Measurements from ENCODE around the gene ZBED3.

ZBED3 gene

DNA sequence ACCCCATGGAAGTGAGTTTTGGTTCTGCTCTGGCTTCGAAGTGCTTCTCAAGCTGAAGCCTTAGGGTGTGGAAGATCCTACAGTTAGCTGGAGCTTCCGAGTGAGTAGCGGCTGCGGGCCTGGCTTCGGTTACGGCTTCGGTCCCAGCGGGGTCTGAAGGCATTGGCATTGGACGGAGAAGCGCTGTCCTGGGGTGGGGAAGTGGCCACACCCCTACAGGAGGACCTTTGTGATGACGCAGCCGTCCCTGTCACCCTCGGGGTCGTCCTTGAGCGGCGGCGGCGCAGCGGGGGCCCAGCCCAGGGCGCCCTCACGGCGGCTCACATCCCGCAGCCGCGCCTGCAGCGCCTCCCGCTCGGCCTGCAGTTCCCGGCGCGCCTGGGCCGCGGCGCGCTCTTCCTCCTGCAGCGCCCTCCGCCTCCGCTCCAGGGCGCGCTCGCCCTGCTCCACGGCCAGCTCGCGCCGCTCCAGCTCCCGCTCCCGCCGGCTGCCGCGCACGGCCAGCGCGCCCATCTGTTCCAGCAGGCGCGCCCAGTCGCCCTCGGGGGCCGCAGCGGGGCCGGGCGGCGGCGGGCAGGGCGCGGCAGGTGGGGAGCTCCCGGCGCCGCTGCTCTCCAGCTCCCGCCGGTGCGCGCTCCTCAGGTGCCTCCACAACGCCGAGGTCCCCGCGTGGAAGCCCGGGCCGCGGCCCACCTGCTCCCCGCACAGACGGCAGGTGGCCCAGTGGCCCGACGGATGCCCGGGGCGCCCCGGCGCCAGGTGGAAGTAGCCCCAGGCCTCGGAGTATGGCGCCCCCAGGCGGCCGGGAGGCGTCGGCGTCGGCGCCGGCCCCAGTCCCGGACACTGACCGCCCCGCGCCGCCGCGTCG lies 9.9 kb downstream of the ZBED3 start:
- peak; percentile 86 for DNase-seq

DNA sequence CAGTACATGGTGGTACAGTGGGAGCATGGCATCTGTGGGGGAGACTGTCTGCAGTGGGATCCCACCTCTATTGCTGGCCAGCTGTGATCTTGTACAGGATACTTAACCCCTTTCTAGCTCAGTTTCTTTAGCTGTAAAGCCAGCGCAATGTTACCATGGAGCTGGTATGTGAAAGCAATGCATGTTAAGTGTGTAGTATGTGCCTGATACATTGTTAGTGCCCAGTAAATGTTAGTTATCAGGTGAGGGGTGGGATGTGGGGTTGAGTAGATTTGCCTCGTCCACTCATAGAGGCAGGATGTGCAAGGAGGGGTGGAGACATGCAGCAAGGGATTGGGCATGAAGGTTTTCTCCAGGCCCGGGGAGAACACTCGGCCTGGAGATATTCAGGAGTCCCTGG lies 12.3 kb downstream of the ZBED3 start:
- DNase-seq: no peak

DNA sequence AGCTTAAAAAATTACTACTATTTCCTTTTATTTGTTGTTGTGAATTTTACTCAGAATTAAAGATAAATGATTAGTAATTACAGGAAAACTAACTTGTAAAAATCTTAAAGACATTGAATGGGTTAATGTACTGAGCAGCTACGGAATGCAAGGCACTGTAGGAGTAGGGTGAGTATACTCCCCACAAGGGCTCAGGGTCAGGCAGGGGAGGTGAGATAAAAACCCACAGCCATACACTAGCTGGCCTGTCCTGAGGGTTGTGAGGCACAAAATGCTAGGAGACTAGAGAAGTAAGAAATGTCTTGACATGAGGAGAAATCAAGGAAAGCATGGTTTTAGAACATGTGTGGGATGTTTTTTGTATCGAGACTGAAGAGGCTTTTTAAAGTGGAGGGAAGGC lies 13.4 kb downstream of the ZBED3 start:
- DNase-seq: no peak

DNA sequence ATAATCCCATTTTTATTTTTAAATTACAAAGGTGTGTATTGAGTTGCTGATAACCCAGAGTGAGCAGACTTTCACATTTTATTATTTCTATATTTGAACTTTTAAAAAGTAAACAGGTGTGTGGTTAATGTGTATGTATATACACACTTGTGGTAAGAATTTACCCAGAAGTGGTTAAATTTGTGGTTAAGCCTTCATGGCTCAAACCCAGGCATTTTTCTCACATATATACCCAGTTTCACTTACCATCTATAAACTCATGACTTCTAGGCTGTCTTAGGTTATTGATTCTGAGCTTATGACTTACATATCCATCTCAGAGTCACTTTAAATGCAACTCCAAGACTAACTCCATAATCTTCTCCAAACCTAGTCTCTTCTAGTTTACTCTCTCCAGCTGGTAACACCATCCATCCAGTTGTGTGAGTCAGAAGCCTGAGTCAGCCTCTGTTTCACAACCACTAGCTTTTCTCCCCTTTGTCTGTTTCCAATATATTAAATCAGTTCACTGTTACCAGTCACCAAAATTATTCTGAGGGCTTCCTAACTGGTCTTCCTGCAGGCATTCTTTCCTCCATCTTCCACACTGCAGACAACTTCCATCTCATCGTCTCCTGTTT lies 20.2 kb downstream of the ZBED3 start:
- no peak for DNase-seq

DNA sequence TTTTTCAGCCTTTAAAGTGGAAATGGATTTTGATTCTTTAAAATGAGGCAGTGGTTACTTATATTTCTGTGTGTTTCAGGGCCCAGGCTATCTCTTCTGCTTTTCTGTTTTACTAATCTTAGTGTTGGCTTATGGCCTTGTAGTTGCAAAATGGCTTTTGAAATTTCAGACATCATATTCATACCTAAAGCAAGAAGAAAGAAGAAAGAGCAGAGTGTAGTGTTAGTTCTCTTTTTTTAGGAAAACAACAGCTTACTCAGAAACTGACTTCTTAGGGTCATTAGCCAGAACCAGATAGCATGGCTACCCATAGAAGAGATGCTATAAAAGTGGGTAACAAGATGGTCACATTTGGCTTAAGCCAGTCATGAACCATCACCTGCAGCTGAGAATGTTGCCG lies 20.9 kb downstream of the ZBED3 start:
- DNase-seq: no peak

DNA sequence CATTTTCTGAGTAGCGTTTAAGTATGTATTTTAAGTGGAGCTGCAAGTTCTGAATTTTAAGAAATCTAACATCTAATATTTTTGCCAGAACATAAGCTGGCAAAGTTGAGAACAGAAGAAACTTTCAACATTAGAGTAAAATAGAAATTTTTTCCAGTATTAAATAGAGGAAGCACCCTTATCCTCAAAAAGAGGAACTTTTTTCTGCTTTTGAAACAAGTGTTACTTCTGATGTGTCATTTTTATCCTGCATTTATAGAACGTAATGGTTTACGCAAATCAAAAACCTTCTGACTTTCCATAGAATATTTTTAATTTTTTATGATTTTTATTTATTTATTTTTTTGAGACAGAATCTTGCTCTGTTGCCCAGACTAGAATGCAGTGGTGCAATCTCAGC lies 21.8 kb downstream of the ZBED3 start:
- DNase-seq: no peak

DNA sequence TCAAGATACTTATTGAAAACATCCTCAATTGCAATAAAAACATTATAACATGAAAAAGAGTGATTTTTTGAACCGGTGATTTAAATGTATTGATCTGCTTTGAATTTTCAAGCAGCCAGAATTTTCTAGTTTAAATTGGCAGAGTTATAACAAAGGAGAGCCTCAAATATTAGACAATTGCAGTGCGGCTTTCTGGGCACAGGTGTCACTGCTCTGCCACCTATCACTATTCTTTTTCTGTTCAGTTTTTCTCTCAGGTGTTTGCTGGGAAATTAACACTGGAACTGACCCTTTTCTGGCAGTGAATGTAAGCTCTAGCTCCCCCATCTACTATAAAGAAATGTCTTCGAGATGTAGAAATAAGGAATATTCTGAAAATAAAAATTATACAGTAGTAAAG lies 23.0 kb downstream of the ZBED3 start:
- no peak for DNase-seq

DNA sequence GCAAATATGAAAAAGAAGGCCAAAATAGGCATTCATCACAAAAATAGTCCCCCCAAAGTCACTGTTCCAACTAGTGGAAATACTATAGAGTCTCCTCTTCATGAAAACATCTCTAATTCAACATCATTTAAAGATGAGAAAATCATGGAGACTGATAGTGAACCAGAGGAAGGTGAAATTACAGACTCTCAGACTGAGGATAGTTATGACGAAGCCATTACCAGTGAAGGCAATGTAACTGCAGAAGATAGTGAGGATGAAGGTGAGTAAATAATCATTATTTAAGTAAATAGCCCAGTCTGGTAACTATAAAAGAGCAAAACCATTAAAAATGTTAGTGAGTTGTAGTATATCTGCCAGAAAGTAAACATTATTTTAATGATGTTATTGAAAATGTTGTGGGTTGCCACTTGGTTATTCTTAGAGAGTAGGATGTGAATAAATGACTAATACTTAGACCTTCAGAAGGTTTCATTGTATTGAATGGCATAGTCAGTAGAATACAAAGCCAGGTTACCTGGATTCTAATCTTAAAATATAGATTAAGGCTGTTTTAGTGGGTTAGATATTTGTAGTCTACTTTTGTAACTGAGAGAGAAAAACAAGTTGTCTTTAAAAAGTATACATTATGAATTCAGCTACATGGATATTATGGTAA lies 40.5 kb downstream of the ZBED3 start:
- DNase-seq: no peak

DNA sequence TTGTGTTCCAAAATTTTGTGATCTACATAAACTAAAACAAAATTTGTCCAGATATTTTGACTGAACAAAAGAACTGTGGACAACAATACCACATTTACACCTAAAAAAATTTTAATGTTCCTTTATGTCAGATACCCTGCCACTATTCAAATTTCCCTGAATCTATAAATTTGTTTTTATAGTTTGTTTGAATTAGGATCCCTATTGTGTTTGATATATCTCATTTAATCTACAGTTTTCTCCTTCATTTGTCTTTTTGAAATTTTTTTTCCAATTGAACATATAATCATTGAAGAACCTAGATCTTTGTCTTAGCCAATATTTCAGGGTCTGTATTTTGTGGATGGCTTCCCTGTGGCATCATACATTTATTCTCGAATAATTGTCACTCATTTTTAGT lies 51.1 kb downstream of the ZBED3 start:
- no peak for DNase-seq

DNA sequence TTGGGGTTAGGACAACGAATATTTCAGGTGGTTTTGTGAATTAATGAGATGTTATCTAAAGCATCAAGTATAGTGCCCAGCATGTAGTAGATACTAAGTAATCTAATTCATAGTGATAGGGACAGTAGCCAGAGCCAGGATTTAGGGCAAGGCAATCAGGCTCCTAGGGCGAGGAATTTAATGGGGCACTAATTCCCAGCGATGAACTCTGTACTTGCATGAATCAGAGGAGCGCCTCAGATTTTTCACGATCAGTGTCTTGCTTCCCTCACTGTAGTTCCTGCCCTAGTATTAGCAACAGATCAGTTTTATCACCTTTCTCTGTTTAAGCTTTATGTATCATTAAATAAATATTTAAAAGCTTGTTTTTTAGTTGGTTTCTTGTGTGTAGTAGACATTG lies 53.7 kb downstream of the ZBED3 start:
- DNase-seq: no peak

DNA sequence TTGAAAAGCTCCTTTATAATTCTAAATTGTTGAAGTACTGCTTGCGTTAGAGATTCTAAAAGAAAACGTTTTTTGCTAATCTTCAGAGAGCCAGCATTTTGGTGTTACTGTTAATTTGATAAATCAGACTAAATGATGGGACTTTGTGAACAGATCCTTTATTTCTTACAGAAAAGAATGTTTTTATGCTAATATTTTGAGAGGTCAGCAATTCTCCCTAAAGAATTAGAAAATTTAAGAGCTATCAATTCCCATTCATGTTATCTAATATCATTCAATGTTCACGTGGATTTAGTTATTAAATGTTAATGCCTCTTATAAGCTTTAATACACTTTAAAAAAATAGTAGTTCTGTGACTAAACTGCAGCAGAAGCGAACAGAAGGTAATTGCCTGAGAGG lies 54.5 kb downstream of the ZBED3 start:
- no peak for DNase-seq

DNA sequence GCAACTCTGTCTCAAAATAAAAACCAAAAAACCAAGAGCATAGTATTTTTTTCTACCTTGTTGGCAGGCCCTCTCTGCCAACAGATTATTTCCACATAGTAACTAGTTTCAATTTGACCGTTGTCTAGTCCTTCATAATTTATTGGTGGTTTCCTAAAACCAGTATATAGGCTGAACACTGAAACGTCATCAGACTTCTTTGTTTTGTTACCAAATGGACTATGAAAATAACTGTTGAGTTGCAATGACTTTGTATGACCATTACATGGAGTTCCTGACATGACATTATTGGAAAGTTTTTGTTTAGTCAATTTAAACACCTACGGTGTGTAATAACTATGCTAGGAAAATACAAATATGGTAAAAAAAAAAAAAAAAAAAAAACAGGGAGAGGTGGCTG lies 55.2 kb downstream of the ZBED3 start:
- DNase-seq: no peak

DNA sequence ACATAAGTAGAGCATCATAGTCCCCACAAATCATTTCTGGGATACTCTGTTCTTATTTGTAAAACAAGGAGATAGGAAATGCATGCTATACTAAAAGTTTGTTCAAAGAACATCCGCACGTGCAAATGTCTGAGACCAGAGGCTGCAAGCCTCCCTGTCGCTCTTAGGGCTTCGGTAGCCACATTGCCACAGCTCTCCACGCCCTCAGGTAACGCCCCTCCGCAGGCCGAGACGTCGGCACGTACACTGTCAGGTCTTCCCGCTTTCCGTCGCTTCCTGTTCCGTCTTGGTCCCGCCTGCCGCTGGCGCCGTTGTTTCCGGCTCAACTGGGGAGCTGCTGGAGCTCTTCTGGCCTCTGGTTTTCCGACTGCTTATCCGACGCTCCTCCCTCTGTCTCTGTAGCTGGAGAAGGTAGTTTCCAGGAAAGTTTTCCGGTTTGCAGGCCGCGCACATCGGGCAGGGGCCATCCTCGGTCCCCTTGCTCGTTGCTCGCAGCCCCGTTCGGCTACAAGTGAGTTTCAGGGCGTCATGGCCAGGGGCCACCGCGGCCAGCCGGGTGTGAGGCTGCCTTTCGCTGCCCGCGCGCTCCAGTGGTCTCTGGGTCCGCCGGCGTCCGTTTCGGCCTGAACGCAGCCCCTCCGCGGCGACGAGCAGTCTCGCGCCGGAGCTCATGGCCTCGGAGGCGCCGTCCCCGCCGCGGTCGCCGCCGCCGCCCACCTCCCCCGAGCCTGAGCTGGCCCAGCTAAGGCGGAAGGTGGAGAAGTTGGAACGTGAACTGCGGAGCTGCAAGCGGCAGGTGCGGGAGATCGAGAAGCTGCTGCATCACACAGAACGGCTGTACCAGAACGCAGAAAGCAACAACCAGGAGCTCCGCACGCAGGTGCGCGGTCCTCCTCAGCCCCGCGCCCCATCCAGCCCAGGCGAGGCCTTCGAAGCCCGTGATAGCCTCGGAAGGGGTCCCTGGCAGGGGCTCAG lies 56.7 kb downstream of the ZBED3 start, which contains the start of gene AGGF1:
AGGF1 (plus strand) TSS at position 308 of the 975 bp plus-strand sequence; CDS start at position 671, 363 bp downstream.
- DNase-seq: peak; percentile 96

DNA sequence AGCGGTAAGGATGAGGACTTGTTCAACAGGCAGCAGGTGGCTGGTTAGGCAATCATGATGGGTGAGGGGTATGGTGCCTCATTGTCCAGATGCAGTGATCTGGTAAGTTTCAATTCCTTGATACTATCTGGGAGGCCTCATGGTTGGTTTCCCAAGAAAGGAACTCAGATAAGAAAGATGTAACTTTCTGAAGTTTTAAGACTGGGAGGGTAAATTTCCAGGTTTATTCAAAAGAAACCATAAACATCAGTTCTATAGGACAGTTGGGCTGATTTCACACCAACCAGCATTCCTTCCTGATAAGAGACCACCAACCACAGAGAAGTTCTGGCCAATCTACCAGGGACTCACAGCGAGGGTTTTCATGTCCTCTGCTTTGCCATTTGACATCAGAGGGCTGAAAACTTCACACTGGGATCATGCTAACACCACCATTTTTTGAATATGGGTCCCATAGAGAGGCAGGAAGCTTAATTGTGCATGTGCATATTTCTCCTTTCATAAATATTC lies 57.7 kb downstream of the ZBED3 start:
- no peak for DNase-seq

DNA sequence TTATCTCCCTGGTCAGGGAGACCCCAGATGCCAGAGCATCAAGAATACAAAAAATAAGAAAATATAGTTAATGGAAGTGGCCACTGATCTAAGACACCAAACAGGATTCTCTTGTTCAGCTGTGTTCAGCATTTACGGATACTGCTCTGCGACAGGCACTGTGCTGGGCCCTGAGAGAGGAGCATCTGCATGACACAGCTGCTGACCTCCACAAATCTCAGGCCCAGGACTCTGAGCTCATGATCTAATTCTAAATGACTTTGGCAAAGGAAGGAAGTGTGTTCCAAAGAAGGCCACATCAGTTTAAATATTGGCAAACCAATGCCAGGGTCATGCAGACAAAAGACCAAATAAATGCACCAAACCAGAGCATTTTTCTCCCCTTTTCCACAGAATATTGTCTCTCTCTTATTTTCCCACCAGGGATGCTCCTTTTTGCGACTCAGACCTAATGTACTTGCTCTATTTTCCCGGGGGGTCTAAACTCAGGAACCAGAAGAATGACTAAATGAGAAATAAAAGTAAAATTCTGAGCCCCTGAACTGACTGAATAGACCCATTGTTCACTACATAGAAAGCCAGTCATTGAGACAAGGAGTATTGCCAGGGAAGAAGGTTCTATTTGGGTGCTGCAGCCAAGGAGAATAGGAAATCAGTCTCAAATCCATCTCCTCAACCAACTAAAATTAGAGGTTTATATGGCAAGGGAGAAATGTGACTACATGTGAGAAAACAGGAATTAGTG lies 58.3 kb downstream of the ZBED3 start:
- no peak for DNase-seq

DNA sequence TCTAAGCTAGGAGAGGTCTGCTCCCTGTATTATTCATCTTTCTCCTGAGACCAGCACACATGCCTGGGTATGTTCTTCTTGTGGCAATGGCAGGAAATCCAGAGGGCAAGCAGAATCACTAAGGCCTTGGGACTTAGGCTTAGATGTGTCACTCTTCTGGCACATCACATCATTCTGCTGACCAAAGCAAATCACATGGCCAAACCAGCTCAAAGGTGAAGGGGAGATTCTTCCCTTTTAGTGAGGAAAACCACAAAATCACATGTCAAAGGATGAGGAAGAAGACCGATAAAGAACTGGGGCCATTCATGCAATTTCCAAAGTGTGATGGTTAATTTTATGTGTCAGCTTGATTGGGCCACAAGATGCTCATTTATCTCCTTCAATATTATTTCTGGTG lies 62.6 kb downstream of the ZBED3 start:
- no peak for DNase-seq

DNA sequence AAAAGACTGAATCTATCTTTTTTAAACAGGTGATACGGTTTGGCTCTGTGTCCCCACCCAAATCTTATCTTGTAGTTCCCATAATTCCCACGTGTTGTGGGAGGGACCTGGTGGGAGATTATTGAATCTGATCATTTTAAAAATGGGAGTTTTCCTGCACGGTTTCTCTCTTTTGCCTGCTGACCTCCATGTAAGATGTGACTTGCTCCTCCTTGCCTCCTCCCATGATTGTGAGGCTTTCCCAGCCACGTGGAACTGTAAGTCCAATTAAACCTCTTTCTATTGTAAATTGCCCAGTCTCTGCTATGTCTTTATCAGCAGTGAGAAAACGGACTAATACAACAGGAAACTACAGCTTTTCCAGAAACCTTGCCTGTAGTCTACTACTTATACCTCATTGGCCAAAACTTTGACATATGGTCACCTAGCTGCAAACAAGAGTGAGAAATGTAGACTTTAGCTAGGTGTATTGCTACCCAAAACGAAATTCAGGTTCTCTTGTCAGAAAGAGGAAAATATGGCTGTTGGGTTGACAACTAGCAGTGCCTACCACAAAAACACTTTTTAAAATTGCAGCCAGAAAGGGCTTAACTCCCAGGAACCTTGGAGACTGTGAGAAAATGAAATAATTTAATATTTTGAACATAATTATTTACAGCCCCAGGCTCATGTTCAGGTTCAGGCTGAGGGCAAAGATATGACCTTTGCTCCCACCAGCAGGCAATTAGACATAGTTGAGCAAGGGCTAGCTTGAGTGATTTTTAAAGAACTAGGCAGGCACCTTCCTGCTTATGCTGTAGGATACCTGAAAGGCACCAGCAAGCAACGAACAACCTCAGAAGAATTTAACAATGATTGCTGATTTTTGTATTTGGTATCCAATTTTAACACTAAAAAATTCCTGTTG lies 64.3 kb downstream of the ZBED3 start:
- no peak for DNase-seq

All from islet precursor cell (in vitro differentiated cells).